ENCODE measurements around the gene MAN2B2. TPM values are rescaled to one million over a fixed set of nuclear protein-coding genes. Genes with fewer than 3 reads are reported as not detected.
A peak's percentile ranks its signal among the peaks of the same experiment; 100 is the strongest.
"Not testable (repeated sequence)": the region's sequence is repeated elsewhere in the genome, so short reads cannot be mapped to it uniquely, and the experiment has no call there.

The MAN2B2 gene
- total RNA-seq, 2 experiments from 2014 or later: 13.0 to 14.6 TPM

- Mint-ChIP-seq H3K4me1 (no peaks in the 10 kb centered on the region), H3K9me3 (ENCODE audit: low read depth) (no peaks in the 10 kb centered on the region), H3K4me3 (no peak overlapping the region), H3K36me3 (ENCODE audit: low read depth) (peaks cover 11% of the 10 kb centered on the region), H3K27ac (no peak overlapping the region), H3K27me3 (no peaks in the 10 kb centered on the region)
- intact Hi-C loops (cut with DNase I, micrococcal nuclease): no loop called here
- ATAC-seq (no peak), DNase-seq (no peak)
- ChIA-PET CTCF (no interaction called here), POLR2A (no interaction called here)
Measured at GRCh38 chr4:6622744-6623143, 47.8 kb downstream of the MAN2B2 start.

GRCh38 chr4:6625256-6625655, 50.3 kb downstream of the MAN2B2 start:
- Mint-ChIP-seq H3K36me3 (ENCODE audit: low read depth) (peaks cover 6% of the 10 kb centered on the region), H3K4me1 (no peaks in the 10 kb centered on the region), H3K9me3 (ENCODE audit: low read depth) (no peaks in the 10 kb centered on the region), H3K4me3 (no peak overlapping the region), H3K27ac (no peak overlapping the region), H3K27me3 (no peaks in the 10 kb centered on the region)
- DNase-seq: no peak
- CTCF ChIA-PET: interaction anchor here (0.8 kb wide), 1 partner anchor 12 kb away, joined by 5 read pairs; no protein-coding TSS in a partner anchor
- POLR2A ChIA-PET: no interaction called here
- intact Hi-C loops (cut with DNase I, micrococcal nuclease): no loop called here
- ATAC-seq: no peak

GRCh38 chr4:6626066-6626465, 51.1 kb downstream of the MAN2B2 start:
- ATAC-seq (no peak), DNase-seq (no peak)
- H3K36me3 Mint-ChIP-seq (ENCODE audit: low read depth): peaks cover 5% of the 10 kb centered on the region
- no peak overlapping the region for H3K4me3 Mint-ChIP-seq
- no peak overlapping the region for H3K27ac Mint-ChIP-seq
- no peaks in the 10 kb centered on the region for H3K27me3 Mint-ChIP-seq
- no peaks in the 10 kb centered on the region for H3K4me1 Mint-ChIP-seq
- no peaks in the 10 kb centered on the region for H3K9me3 Mint-ChIP-seq (ENCODE audit: low read depth)
- ChIA-PET POLR2A (no interaction called here), CTCF (interaction anchor here (0.8 kb wide), 1 partner anchor 13 kb away, joined by 5 read pairs; no protein-coding TSS in a partner anchor)
- intact Hi-C loops (cut with DNase I, micrococcal nuclease): no loop called here

- no peak overlapping the region for H3K4me3 Mint-ChIP-seq
- ChIA-PET CTCF (no interaction called here), POLR2A (no interaction called here)
- H3K4me1 Mint-ChIP-seq: no peaks in the 10 kb centered on the region
- no peaks in the 10 kb centered on the region for H3K36me3 Mint-ChIP-seq (ENCODE audit: low read depth)
- H3K27me3 Mint-ChIP-seq: no peaks in the 10 kb centered on the region
- DNase-seq: no peak
- H3K9me3 Mint-ChIP-seq (ENCODE audit: low read depth): no peaks in the 10 kb centered on the region
- no peak for ATAC-seq
- no peak overlapping the region for H3K27ac Mint-ChIP-seq
- intact Hi-C loops (cut with DNase I, micrococcal nuclease): no loop called here
Measured at GRCh38 chr4:6627832-6628231, 52.8 kb downstream of the MAN2B2 start.

GRCh38 chr4:6628484-6628883, 53.5 kb downstream of the MAN2B2 start:
- intact Hi-C loops (cut with DNase I, micrococcal nuclease); POLR2A ChIA-PET; DNase-seq; H3K27me3 Mint-ChIP-seq; H3K9me3 Mint-ChIP-seq (ENCODE audit: low read depth); H3K4me1 Mint-ChIP-seq; H3K36me3 Mint-ChIP-seq (ENCODE audit: low read depth); ATAC-seq; H3K4me3 Mint-ChIP-seq; H3K27ac Mint-ChIP-seq: not testable (repeated sequence)
- CTCF ChIA-PET: interaction anchor here (0.8 kb wide), 1 partner anchor 31 kb away, joined by 3 read pairs; no protein-coding TSS in a partner anchor

- peaks cover 3% of the 10 kb centered on the region for H3K4me1 Mint-ChIP-seq
- H3K27ac Mint-ChIP-seq: no peak overlapping the region
- H3K9me3 Mint-ChIP-seq (ENCODE audit: low read depth): no peaks in the 10 kb centered on the region
- POLR2A ChIA-PET: interaction anchor here (0.7 kb wide), 1 partner anchor 13 kb away, joined by 4 read pairs; no protein-coding TSS in a partner anchor
- DNase-seq (no peak), ATAC-seq (no peak)
- H3K27me3 Mint-ChIP-seq: no peaks in the 10 kb centered on the region
- CTCF ChIA-PET: no interaction called here
- H3K4me3 Mint-ChIP-seq: no peak overlapping the region
- no peaks in the 10 kb centered on the region for H3K36me3 Mint-ChIP-seq (ENCODE audit: low read depth)
- intact Hi-C loops (cut with DNase I, micrococcal nuclease): no loop called here
Measured at GRCh38 chr4:6632125-6632524, 57.1 kb downstream of the MAN2B2 start.

- POLR2A ChIA-PET: no interaction called here
- intact Hi-C loops (cut with DNase I, micrococcal nuclease): no loop called here
- Mint-ChIP-seq H3K4me3 (no peak overlapping the region), H3K4me1 (peaks cover 3% of the 10 kb centered on the region), H3K27ac (peak overlapping the region; percentile 19), H3K9me3 (ENCODE audit: low read depth) (no peaks in the 10 kb centered on the region), H3K27me3 (no peaks in the 10 kb centered on the region), H3K36me3 (ENCODE audit: low read depth) (no peaks in the 10 kb centered on the region)
- CTCF ChIA-PET: interaction anchor here (0.6 kb wide), 1 partner anchor 66 kb away, joined by 3 read pairs; no protein-coding TSS in a partner anchor
- DNase-seq (peak; percentile 36), ATAC-seq (peak; percentile 65)
Measured at GRCh38 chr4:6633091-6633906, 58.3 kb downstream of the MAN2B2 start.

- no peak overlapping the region for H3K27ac Mint-ChIP-seq
- H3K9me3 Mint-ChIP-seq (ENCODE audit: low read depth): no peaks in the 10 kb centered on the region
- DNase-seq: no peak
- intact Hi-C loops (cut with DNase I, micrococcal nuclease): no loop called here
- H3K4me3 Mint-ChIP-seq: no peak overlapping the region
- ATAC-seq: no peak
- H3K36me3 Mint-ChIP-seq (ENCODE audit: low read depth): no peaks in the 10 kb centered on the region
- H3K4me1 Mint-ChIP-seq: peaks cover 3% of the 10 kb centered on the region
- CTCF ChIA-PET: no interaction called here
- POLR2A ChIA-PET: no interaction called here
- H3K27me3 Mint-ChIP-seq: no peaks in the 10 kb centered on the region
Measured at GRCh38 chr4:6634746-6635145, 59.8 kb downstream of the MAN2B2 start.

- H3K4me3 Mint-ChIP-seq: no peak overlapping the region
- H3K9me3 Mint-ChIP-seq (ENCODE audit: low read depth): no peaks in the 10 kb centered on the region
- peaks cover 24% of the 10 kb centered on the region for H3K4me1 Mint-ChIP-seq
- CTCF ChIA-PET: interaction anchor here (0.7 to 1.3 kb wide), 3 partner anchors 36 to 76 kb away, joined by 3 read pairs; partner anchors contain the start of gene BLOC1S4
- H3K27me3 Mint-ChIP-seq: no peaks in the 10 kb centered on the region
- POLR2A ChIA-PET: no interaction called here
- H3K36me3 Mint-ChIP-seq (ENCODE audit: low read depth): peaks cover 30% of the 10 kb centered on the region
- no peak for DNase-seq
- ATAC-seq: no peak
- no peak overlapping the region for H3K27ac Mint-ChIP-seq
- intact Hi-C loops (cut with DNase I, micrococcal nuclease): no loop called here
Measured at GRCh38 chr4:6639137-6639680, 64.2 kb downstream of the MAN2B2 start.

- Mint-ChIP-seq H3K36me3 (ENCODE audit: low read depth) (peaks cover 30% of the 10 kb centered on the region), H3K9me3 (ENCODE audit: low read depth) (no peaks in the 10 kb centered on the region), H3K27ac (peak within 1 kb of the TSS; percentile 100), H3K4me1 (peaks cover 27% of the 10 kb centered on the region), H3K27me3 (no peaks in the 10 kb centered on the region), H3K4me3 (peak within 1 kb of the TSS; percentile 96)
- peak; percentile 86 for ATAC-seq
- POLR2A ChIA-PET: interaction anchor here (0.7 to 2.7 kb wide), 5 partner anchors 33 to 143 kb away, joined by 3 to 27 read pairs (median 5); partner anchors contain the start of genes BLOC1S4 and MRFAP1L1
- peak; percentile 97 for DNase-seq
- CTCF ChIA-PET: interaction anchor here (0.6 to 2.5 kb wide), 5 partner anchors 33 to 233 kb away, joined by 3 to 7 read pairs (median 6); a partner anchor contains a TSS
- intact Hi-C loops (cut with DNase I, micrococcal nuclease): loop anchor here (1.0 to 2.0 kb wide), 10 partner anchors 33 to 428 kb away; partner anchors contain the start of genes BLOC1S4 (in 2 of the 2), GRPEL1 (in 2 of the 2), MRFAP1L1 (in 2 of the 2) and KIAA0232 (in 1 of the 2)
Measured at GRCh38 chr4:6640292-6641163, 65.5 kb downstream of the MAN2B2 start, which contains the start of gene MRFAP1. Gene MRFAP1, plus strand, starts transcription at chr4:6640685. Its CDS starts 178 bp downstream, at chr4:6640863.

All from activated CD4-positive, alpha-beta T cell treated with anti-CD3 and anti-CD28 coated beads for 36 hours (primary cell).